ENCODE results near the gene ZNF740.

DNA sequence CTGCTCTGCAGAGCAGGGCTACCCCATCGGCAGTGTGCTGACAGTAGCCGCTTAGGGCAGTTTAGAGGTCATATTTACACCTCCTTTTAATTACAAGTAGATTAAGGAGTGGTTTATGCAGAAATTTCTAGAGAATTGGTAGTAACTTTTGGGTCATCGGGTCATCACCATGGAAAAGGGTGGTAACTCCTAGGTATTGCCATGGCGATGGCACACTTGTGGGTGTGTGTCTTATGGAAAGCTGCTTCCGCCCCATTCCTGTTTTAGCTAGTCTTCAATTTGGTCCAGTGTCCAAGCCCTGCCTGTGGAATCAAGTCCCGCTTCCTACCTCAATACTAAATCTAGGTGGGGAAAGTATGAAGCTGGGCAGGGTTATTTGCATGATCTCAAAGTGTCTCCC, 29.5 kb upstream of the ZNF740 start:
- TF ChIP-seq, protein P1, sequence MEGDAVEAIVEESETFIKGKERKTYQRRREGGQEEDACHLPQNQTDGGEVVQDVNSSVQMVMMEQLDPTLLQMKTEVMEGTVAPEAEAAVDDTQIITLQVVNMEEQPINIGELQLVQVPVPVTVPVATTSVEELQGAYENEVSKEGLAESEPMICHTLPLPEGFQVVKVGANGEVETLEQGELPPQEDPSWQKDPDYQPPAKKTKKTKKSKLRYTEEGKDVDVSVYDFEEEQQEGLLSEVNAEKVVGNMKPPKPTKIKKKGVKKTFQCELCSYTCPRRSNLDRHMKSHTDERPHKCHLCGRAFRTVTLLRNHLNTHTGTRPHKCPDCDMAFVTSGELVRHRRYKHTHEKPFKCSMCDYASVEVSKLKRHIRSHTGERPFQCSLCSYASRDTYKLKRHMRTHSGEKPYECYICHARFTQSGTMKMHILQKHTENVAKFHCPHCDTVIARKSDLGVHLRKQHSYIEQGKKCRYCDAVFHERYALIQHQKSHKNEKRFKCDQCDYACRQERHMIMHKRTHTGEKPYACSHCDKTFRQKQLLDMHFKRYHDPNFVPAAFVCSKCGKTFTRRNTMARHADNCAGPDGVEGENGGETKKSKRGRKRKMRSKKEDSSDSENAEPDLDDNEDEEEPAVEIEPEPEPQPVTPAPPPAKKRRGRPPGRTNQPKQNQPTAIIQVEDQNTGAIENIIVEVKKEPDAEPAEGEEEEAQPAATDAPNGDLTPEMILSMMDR (conservative IDR thresholded peaks at IDR 0.05 in 1 of 2, IDR thresholded peaks at IDR 0.05 in 1 of 2; ENCODE audit: extremely low read depth in 1 of 2, insufficient read depth in 1 of 2, low read depth in 1 of 2, low read length in 2 of 2) = no peak
- no peak for TF ChIP-seq EZH2 (IDR thresholded peaks at IDR 0.05; ENCODE audit: borderline replicate concordance, low read length)
